GM21381 (cell line): ENCODE data around the gene ACTRT2.

Source experiments
- ATAC-seq: cut with Tn5 transposase; IDR thresholded peaks from one replicate; pipeline ENCODE4 v1.9.1; 2021; ENCODE audit warnings: mild to moderate bottlenecking, moderate library complexity; ENCODE audit not compliant: unreplicated experiment

ACTRT2 gene

DNA sequence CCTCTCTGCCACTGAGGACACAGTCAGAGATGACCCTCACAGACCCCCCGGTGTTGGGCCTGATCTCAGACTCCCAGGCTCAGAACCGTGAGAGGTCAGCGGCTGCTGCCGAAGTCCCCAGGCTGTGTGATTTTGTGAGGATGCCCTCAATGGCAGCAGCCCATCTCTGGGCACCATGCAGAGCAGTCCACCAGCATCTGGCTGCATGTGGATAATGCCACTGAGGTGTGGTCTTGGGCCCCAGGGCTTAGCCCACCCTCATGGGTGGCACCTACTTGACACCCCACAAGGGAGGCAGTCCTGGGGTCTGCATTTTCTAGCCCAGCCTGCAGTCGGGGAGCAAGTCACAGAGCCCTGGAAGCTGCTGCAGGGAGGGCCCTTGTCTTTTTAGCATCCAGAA lies 5.5 kb upstream of the ACTRT2 start:
- no peak for ATAC-seq

DNA sequence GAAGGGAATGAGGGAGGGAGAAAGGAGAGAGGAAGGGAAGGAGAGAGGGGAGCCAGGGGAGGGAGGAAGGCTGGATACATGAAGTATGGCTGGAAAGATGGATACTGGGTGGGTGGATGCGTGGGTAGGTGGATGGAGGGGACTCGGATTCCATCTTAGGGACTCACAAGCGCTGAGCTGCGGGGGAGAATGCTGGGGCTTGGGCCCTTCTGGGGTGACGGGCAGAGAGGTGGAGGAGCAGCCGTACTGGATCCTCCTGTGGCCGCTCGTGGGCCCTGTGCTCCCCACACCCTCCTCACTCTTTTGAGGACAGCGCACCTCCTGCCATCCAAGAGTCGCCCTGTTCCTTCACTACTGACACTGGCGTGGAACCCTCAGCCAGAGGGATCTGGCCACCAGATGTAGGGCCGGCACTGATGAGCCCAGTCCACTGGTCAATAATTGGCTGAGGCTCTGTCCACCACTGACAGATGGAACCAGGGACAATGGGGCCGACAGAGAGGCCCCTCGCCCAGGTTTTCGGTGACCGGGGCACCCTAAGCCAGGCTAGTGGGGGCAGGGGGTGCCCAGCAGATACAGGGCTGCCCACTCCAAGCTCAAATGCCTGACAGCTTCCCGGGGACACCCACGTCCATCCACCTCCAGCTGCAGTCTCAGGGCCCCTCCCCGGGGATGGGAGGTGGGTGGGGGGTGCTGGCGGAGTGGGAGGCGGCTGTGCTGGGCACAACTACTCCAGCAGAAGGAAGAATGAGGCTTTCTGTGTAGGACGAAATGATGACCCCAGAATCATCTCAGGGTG lies 4.4 kb upstream of the ACTRT2 start:
- ATAC-seq = no peak

GRCh38 chr1:3017440-3018050 lies 3.7 kb upstream of the ACTRT2 start:
- no peak for ATAC-seq

DNA sequence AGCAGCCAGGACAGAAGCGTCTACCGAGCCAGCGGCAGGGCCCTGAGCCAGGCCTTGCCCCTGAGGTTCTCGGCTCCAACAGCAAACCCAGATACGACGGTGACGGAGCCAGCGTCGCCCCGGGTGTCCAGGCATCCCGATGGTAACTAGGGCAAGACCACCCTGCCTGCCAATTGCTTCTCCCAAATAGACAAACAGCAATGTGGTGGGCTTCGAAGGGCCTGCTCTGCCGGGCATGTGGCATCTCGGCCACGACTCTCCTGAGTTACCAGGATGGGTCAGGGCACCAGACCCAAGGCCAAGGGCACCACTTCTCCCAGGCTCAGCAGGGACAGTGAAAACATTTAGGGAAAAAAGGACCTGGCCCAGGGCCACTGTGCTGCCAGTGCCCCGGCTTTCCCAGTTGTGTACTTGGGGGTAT lies 3.2 kb upstream of the ACTRT2 start:
- ATAC-seq = no peak

DNA sequence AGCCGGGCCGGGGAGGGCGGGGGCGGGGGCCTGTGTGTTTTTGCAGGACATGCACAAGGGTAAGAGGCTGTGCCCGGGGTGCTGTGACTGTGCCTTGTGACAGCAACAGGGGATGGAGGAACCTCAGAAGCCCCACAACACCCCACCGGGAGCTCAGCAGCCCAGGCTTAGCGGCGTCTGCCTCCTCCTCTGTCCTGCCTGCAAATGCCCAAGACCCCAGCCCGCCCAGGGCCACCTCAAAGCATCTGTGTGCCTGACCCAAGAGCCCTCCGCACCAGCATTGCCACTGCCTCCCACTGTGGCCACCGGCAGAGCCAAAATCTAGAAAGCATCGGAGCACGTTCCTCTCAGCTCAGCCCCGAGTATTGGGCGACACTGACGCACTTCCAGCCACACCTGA lies 2.7 kb upstream of the ACTRT2 start:
- no peak for ATAC-seq

GRCh38 chr1:3019007-3019515 lies 2.2 kb upstream of the ACTRT2 start:
- ATAC-seq = no peak

DNA sequence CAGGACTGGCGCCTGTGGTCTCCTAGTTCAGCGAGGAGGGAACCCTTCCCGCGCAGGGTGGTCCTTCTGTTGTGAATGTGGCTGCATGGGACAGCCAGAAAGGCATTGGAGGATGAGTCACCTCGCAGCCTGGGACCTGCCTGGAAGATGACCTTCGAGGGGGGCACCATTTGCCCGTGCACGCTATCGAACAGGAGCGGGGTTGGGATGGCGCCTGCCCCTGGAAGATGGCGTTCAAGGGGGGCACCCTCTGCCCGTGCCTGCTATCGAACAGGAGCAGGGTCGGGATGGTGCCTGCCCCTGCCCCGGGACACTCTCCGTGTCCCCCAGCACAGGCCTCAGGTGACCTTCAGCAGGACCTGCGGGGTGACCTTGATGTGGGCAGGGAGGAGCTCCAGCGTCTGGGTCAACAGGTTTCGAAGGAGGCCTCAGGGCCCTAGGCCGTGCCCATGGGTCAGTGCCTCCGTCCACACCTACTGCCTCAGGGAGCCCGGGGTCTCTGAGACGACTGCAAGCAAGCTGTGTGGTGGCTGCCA lies 1.7 kb upstream of the ACTRT2 start:
- ATAC-seq = no peak

DNA sequence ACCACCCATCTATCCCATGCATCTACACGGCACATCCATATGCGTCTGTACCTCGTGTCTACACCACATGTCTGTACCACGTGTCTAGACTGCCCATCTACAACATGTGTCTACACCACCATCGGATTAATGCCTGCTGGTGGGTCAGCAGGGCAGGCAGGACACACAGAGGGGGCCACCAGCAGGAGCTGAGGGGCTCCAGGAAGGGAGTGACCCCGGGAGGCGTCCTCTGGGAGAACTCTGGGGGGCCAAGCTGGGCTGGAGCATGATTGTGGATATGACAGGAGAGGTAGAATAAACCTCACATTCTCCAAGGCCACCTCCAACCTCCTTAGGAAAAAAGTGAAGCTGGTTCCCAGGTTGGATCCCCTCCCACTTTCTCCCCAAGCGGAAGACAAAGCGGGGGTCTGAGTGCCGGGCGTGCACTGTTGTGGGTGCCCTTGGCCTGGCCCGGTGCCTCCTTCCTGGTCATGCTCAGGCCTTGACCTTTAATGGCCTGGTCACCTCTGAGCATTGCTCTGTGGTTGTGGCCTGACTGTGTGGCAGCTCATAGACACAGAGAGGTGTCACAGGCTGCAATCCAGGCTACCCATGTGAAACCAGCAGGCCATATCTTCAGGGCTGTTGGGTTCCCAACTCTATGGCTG lies 881 bp upstream of the ACTRT2 start:
- no peak for ATAC-seq

- no peak for ATAC-seq
These were observed 634 bp downstream of the ACTRT2 start for GRCh38 chr1:3021801-3022401.

DNA sequence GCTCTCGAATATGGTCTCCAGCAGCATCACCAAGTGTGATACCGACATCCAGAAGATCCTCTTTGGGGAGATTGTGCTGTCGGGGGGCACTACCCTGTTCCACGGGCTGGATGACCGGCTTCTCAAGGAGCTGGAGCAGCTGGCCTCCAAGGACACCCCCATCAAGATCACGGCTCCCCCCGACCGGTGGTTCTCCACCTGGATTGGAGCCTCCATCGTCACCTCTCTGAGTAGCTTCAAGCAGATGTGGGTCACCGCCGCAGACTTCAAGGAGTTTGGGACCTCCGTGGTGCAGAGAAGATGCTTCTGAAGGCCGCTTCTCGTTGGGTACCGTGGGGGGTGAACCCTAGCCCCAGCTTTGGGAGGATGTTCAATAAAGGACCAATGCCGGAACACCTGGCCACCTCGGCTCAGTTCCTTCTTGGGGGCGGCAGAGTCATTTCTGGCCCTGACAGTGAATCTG lies 1.3 kb downstream of the ACTRT2 start:
- no peak for ATAC-seq

- no peak for ATAC-seq
These were observed 1.7 kb downstream of the ACTRT2 start for GRCh38 chr1:3022976-3023375.

DNA sequence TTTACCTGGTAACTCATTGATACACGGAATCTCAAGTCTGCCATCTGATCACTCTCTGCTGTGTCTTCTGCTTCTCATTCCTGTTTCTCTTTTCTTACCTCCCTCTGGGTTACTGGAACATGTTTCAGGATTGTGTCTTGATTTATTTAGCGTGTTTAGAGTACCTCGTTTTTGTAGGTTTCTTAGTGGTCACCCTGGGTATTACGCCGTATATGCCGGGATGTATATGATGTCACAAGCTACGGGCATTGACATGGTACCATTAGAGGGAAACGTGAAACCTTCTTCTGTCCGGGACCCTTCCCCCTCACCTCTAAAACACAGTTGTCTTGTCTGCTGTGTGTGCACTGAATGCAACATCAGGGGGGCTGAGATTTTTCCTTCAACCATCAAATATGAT lies 2.8 kb downstream of the ACTRT2 start:
- no peak for ATAC-seq

GRCh38 chr1:3024588-3024987 lies 3.3 kb downstream of the ACTRT2 start:
- ATAC-seq = no peak

GRCh38 chr1:3026124-3026523 lies 4.9 kb downstream of the ACTRT2 start:
- no peak for ATAC-seq

DNA sequence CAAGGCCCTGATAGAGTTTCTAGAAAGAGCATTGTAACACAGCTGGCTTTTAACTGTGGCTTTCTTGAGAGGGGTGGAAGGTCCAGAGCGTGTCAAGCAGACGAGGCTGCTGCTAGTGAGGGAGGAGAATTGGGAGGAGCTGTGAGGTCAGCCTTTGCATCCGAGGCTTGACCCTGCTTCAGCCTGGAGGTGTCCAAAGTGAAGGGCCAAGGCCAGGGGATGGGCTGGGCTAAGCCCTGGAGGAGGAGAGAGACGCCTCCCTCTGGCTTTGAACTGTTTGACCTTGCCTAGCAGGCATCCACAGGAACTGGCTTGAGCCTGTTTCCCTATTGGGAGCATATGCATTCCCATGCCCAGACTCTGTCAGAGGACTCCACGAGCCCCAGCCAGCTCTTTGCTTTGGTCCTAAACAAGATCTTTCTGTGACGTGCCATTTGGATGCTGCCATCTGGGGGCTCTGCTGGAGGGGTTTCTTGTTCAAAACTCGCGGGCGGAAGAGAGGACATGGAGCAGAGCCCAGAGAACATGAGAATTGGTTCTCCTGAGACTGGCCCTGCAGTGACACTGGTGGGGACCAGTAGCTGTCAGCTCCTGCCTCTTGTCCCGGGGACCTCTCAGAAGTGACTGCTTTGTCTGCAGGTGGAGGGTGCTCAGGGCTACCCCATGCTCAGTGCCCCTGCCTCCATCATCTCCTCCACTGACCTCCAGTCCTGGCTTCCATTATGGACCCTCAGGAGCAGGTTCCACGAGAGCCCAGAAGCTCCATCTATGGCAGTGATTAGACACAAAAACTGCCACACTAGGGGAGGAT lies 5.5 kb downstream of the ACTRT2 start:
- ATAC-seq = no peak

- ATAC-seq = no peak
These were observed 6.5 kb downstream of the ACTRT2 start for GRCh38 chr1:3027611-3028371.

- ATAC-seq = no peak
These were observed 7.4 kb downstream of the ACTRT2 start for GRCh38 chr1:3028531-3029282.

GRCh38 chr1:3029481-3029961 lies 8.3 kb downstream of the ACTRT2 start:
- no peak for ATAC-seq
